Thyroid gland (tissue), 4 donors: ENCODE measurements around the gene MRGPRE. TPM values are rescaled to one million over a fixed set of nuclear protein-coding genes. Genes with fewer than 3 reads are reported as not detected.

Source experiments
- DNase-seq, 2 donors: peaks; one replicate each; pipeline ENCODE4 v3.0.0-alpha.2; 2019
- H3K27ac ChIP-seq, 3 donors: fragments of 200-600 bp; sonication (generic); 1 replicate in 2 of 3; 2 replicates in 1 of 3; pipeline ENCODE4 v1.5.1; 2016 to 2019; ENCODE audit warnings: mild to moderate bottlenecking in 1 of 3, moderate library complexity in 1 of 3
- H3K27me3 ChIP-seq: fragments of 200-600 bp; sonication (generic); one replicate; pipeline ENCODE4 v1.5.1; 2019
- H3K36me3 ChIP-seq, 2 donors: fragments of 200-600 bp; sonication (generic); one replicate each; pipeline ENCODE4 v1.5.1; 2016 to 2019
- H3K4me1 ChIP-seq, 2 donors: fragments of 200-600 bp; sonication (generic); one replicate each; pipeline ENCODE4 v1.5.1; 2017 to 2019
- H3K4me3 ChIP-seq, 3 donors: fragments of 200-600 bp; sonication (generic); replicated peaks in 1 of 3; 1 replicate in 2 of 3; 2 replicates in 1 of 3; pipeline ENCODE4 v1.5.1; 2016; ENCODE audit warnings: mild to moderate bottlenecking in 1 of 3
- H3K9me3 ChIP-seq: fragments of 200-600 bp; sonication (generic); one replicate; pipeline ENCODE4 v1.5.1; 2017
- POLR2A ChIP-seq, 2 donors: fragments of 450-650 bp; IDR thresholded peaks; one replicate each; pipeline ENCODE4 v1.6.1; 2017; ENCODE audit warnings: antibody characterized with exemption in 2 of 2, mild to moderate bottlenecking in 2 of 2, moderate library complexity in 1 of 2
- WGBS, 2 donors: methylation state at CpG; one replicate each; pipeline ENCODE4 v1.1.5; 2017; 5-methylcytosine and 5-hydroxymethylcytosine counted together
- intact Hi-C: fragments of 100-400 bp; cut with DNase I; formaldehyde crosslinking; loops from one replicate; pipeline ENCODE4 v1.15.1; 2023
- total RNA-seq, 4 donors: library from RNA; depleted of rRNA; stranded (reverse); fragments of >200 nt; gene quantifications; one replicate each; pipeline ENCODE4 v1.2.3, GENCODE V29; 2016
- TF ChIP-seq, protein P1 (sequence below), 6 experiments: fragments of 200-600 bp in 3 of 6; fragments of 450-650 bp in 3 of 6; sonication (generic) in 3 of 6; IDR thresholded peaks; one replicate each; pipeline ENCODE4 v1.5.1; 2016 to 2019; ENCODE audit warnings: antibody characterized with exemption in 6 of 6, mild to moderate bottlenecking in 2 of 6, inconsistent platforms in 1 of 6, moderate library complexity in 1 of 6

Gene MRGPRE
- total RNA-seq, 4 donors from 2014 or later, result 0.39 TPM; not detected in 3

DNA sequence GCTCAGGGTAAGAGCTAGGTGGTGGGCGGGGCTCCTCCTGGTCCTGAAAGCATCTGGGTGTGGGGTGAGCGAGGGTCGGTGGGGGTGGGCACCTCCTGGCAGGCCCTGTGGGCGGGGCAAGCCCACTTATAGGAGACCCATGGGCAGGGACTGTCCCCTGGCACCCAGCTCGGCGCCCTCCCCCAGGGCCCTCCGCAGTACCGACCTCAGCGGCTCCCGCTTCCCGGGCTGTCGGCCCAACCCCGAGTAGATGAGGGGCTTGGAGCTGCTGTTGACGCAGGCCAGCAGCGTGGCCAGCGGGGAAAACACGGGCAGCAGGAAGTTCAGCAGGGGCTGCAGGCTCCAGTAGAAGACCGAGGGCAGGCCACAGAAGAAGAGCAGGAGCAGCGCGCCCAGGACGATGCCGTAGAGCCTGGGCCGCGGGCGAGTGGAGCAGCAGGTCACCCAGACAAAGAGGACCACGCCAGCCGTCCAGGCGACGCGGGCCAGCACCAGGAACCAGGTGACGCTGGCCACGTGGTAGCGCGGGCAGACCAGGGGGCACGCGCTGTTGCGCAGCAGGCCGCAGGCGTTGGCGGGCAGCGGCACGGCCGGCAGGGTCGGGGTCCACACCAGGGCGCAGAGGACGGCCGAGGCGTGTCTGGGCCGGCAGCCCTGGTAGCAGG lies 14.3 kb downstream of the MRGPRE start:
- Histone ChIP-seq H3K27me3 (no peaks in the 10 kb centered on the region), H3K4me1 (peaks cover 5 to 8% of the 10 kb centered on the region in 2 donors), H3K4me3 (no peak overlapping the region), H3K36me3 (no peaks in the 10 kb centered on the region), H3K27ac (no peak overlapping the region), H3K9me3 (no peaks in the 10 kb centered on the region)
- intact Hi-C loops, result loop anchor here (5.0 to 10.0 kb wide), 2 partner anchors 113 to 181 kb away; no protein-coding TSS in a partner anchor
- 90 to 91% methylated on average over 35 to 39 of the region's 49 CpGs for WGBS, 2 donors
- DNase-seq, result peak in 1 of 2 donors; percentile 0
- TF ChIP-seq POLR2A (IDR thresholded peaks at IDR 0.05), result no peak
- TF ChIP-seq, protein P1, sequence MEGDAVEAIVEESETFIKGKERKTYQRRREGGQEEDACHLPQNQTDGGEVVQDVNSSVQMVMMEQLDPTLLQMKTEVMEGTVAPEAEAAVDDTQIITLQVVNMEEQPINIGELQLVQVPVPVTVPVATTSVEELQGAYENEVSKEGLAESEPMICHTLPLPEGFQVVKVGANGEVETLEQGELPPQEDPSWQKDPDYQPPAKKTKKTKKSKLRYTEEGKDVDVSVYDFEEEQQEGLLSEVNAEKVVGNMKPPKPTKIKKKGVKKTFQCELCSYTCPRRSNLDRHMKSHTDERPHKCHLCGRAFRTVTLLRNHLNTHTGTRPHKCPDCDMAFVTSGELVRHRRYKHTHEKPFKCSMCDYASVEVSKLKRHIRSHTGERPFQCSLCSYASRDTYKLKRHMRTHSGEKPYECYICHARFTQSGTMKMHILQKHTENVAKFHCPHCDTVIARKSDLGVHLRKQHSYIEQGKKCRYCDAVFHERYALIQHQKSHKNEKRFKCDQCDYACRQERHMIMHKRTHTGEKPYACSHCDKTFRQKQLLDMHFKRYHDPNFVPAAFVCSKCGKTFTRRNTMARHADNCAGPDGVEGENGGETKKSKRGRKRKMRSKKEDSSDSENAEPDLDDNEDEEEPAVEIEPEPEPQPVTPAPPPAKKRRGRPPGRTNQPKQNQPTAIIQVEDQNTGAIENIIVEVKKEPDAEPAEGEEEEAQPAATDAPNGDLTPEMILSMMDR (IDR thresholded peaks at IDR 0.05), result no peak

DNA sequence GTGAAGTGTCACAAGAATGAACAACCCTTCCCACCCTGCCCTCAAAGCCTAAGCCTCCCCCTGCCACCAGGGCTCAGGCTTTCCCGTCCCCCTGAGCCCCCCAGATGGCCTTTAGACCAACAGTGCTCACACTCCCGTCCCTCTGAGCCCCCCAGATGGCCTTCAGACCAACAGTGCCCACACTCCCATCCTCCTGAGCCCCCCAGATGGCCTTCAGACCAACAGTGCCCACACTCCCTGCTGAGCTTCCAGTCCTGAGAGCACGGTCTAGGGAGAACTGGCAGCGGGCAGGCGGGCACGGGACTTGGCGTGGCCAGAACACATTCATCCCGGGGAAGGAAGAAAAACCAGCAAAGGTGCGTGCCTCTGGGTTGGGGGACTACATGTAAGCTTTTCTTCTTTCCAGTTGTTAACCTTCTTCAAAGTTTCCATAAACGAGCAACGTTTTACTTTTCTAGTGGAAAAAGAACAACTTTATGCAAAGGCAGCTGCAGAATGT lies 16.1 kb downstream of the MRGPRE start:
- no peaks in the 10 kb centered on the region for H3K36me3 ChIP-seq
- H3K4me3 ChIP-seq, result no peak overlapping the region
- 73 to 78% methylated on average over 11 of the region's 11 CpGs for WGBS, 2 donors
- H3K27ac ChIP-seq, result no peak overlapping the region
- no peaks in the 10 kb centered on the region for H3K9me3 ChIP-seq
- TF ChIP-seq, protein P1 (IDR thresholded peaks at IDR 0.05), result no peak
- no peak for TF ChIP-seq POLR2A (IDR thresholded peaks at IDR 0.05)
- intact Hi-C loops, result loop anchor here (5.0 to 10.0 kb wide), 2 partner anchors 111 to 179 kb away; no protein-coding TSS in a partner anchor
- no peaks in the 10 kb centered on the region for H3K27me3 ChIP-seq
- no peak for DNase-seq
- peaks cover 5 to 7% of the 10 kb centered on the region in 2 donors for H3K4me1 ChIP-seq

DNA sequence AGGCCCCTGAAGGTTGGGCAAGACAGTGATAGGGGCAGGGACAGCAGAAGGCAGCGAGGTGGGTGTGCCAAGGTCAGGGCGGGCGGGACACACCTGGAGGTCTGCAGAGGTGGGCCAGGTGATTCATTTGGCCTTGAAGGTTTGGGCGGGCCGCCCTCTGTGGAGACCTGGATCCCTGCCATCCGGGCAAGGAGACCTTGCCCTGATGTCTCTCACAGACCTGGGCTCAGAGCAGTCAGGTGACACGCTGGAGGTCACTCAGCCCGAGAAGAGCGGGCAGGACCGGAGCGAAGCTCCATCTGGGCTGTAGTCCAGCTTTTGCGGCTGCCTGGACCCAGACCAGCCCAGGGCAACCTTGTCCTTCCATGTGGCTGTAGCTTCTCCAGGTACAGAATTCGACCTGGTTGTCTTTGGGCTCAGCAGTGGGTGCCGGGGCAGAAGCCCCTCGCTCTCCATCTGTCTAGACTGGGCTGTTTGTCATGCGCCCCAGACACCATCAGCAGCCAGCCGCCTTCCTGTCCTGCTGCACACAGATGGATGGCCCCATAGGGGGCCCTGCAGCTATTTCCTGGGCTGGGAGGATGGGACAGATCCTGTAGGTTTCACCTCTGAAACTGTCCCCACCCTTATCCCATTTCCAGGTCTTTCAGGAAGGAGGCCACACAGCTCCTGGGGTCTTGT lies 16.7 kb downstream of the MRGPRE start:
- H3K27ac ChIP-seq, result no peak overlapping the region
- TF ChIP-seq, protein P1 (IDR thresholded peaks at IDR 0.05), result no peak
- TF ChIP-seq POLR2A (IDR thresholded peaks at IDR 0.05), result no peak
- H3K4me3 ChIP-seq, result no peak overlapping the region
- no peaks in the 10 kb centered on the region for H3K27me3 ChIP-seq
- WGBS, 2 donors, result 75 to 88% methylated on average over 10 to 17 of the region's 17 CpGs
- intact Hi-C loops, result loop anchor here (5.0 to 10.0 kb wide), 2 partner anchors 111 to 178 kb away; no protein-coding TSS in a partner anchor
- peak in 1 of 2 donors; percentile 2 for DNase-seq
- H3K9me3 ChIP-seq, result no peaks in the 10 kb centered on the region
- peaks cover 0 to 1% of the 10 kb centered on the region in 2 donors for H3K4me1 ChIP-seq
- no peaks in the 10 kb centered on the region for H3K36me3 ChIP-seq

DNA sequence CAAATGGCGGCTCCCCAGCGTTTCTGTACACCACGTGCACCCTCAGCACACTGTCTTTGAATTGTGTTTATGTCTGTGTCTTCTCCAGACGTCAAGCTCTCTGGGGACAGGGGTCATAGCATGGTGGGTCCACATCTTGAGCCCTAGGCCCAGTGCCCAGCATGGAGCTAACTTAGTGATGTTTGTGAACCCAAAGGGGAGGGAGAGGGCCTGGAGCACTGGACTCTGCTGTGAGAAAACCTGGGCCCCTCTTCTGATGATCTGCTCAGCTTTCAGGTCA lies 17.9 kb downstream of the MRGPRE start:
- no peaks in the 10 kb centered on the region for H3K9me3 ChIP-seq
- H3K27ac ChIP-seq, result no peak overlapping the region
- no peak for TF ChIP-seq POLR2A (IDR thresholded peaks at IDR 0.05)
- TF ChIP-seq, protein P1 (IDR thresholded peaks at IDR 0.05), result no peak
- H3K36me3 ChIP-seq, result no peaks in the 10 kb centered on the region
- DNase-seq, result no peak
- WGBS, 2 donors, result 83% methylated on average over 4 of the region's 4 CpGs; no CpG with 5 or more reads in 1 of the 2 donors
- intact Hi-C loops, result loop anchor here (10.0 kb wide), 1 partner anchor 110 kb away; no protein-coding TSS in a partner anchor
- H3K4me3 ChIP-seq, result no peak overlapping the region
- no peaks in the 10 kb centered on the region for H3K27me3 ChIP-seq
- no peaks in the 10 kb centered on the region for H3K4me1 ChIP-seq
